Endothelial cell of umbilical vein (primary cell): ENCODE data around the gene FAM210B. TPM values are rescaled to one million over a fixed set of nuclear protein-coding genes. Genes with fewer than 3 reads are reported as not detected.

Experiments used
- BruUV-seq: library from RNA; stranded (reverse); fragments of 400-500 nt; replicated peaks from 2 replicates; lab custom pipeline; 2021; lab: Mats Ljungman, UMichigan
- CTCF ChIA-PET: fragments of 300-600, 350-600 bp; sonication (Branson Sonifier 250); formaldehyde crosslinking; loops from one replicate; lab custom pipeline; 2021; ENCODE audit warnings: antibody characterized with exemption, inconsistent platforms; lab: Charles Lee
- POLR2A ChIA-PET: fragments of 300-600, 350-600 bp; sonication (Branson Sonifier 250); formaldehyde crosslinking; loops from one replicate; lab custom pipeline; 2021; ENCODE audit warnings: antibody characterized with exemption, inconsistent platforms; lab: Charles Lee
- DNase-seq: peaks from one replicate; pipeline ENCODE4 v3.0.0-alpha.2; 2011; ENCODE audit warnings: low read depth, low spot score
- FAIRE-seq: peaks from 2 replicates; lab custom pipeline; 2011; peaks lifted over from hg19 to GRCh38; lab: Jason Lieb, UNC
- H2AFZ ChIP-seq: 2 replicates; pipeline ENCODE4 v1.6.0; 2012; ENCODE audit warnings: low read depth, low read length, control low read depth, inconsistent platforms
- H3K27ac ChIP-seq: 2 replicates; pipeline ENCODE4 v1.5.1; 2011; ENCODE audit warnings: low read depth, mild to moderate bottlenecking, control low read depth, low read length, moderate library complexity; ENCODE audit not compliant: insufficient read depth
- H3K27me3 ChIP-seq, 2 experiments: 2 replicates each; pipeline versions ENCODE4 v1.6.0 to v1.6.1; 2011; ENCODE audit warnings: low read length in 2 of 2, mixed read lengths in 1 of 2; ENCODE audit not compliant: control insufficient read depth in 2 of 2, insufficient read depth in 2 of 2
- H3K36me3 ChIP-seq, 2 experiments: 2 replicates in 1 of 2; 3 replicates in 1 of 2; pipeline ENCODE4 v1.5.1; 2011; ENCODE audit warnings: low read length in 2 of 2, mild to moderate bottlenecking in 1 of 2, moderate library complexity in 1 of 2; ENCODE audit not compliant: control insufficient read depth in 2 of 2, insufficient read depth in 2 of 2; ENCODE audit errors: extremely low read depth in 1 of 2
- H3K4me1 ChIP-seq: 3 replicates; pipeline ENCODE4 v1.5.1; 2011; ENCODE audit warnings: mild to moderate bottlenecking, low read length; ENCODE audit not compliant: control insufficient read depth, insufficient read depth; ENCODE audit errors: extremely low read depth
- H3K4me2 ChIP-seq: 2 replicates; pipeline ENCODE4 v1.6.1; 2011; ENCODE audit warnings: low read length, control low read depth, mixed read lengths; ENCODE audit not compliant: insufficient read depth
- H3K4me3 ChIP-seq, 3 experiments: fragments of 200-600 bp in 1 of 3; sonication (generic), shearing (Covaris generic) in 1 of 3; replicated peaks in 1 of 3; 2 replicates each; pipeline ENCODE4 v1.5.1; 2011 to 2016; ENCODE audit warnings: control low read depth in 3 of 3, low read length in 3 of 3, mild to moderate bottlenecking in 2 of 3, inconsistent platforms in 1 of 3, low read depth in 1 of 3, moderate library complexity in 1 of 3; ENCODE audit not compliant: insufficient read depth in 1 of 3
- H3K79me2 ChIP-seq: 2 replicates; pipeline ENCODE4 v1.6.0; 2012; ENCODE audit warnings: low read length, inconsistent platforms; ENCODE audit not compliant: control insufficient read depth, insufficient read depth
- H3K9ac ChIP-seq: replicated peaks from 2 replicates; pipeline ENCODE3; 2011; ENCODE audit warnings: low read length, control low read depth; ENCODE audit not compliant: insufficient read depth; ENCODE audit errors: extremely low read depth
- H3K9me1 ChIP-seq: replicated peaks from 3 replicates; pipeline ENCODE4 v1.6.0; 2011; ENCODE audit warnings: mild to moderate bottlenecking, low read length; ENCODE audit not compliant: control insufficient read depth, insufficient read depth; ENCODE audit errors: extremely low read depth
- H3K9me3 ChIP-seq: replicated peaks from 2 replicates; pipeline ENCODE4 v1.5.1; 2012; ENCODE audit warnings: low read length, inconsistent platforms; ENCODE audit not compliant: control insufficient read depth, insufficient read depth
- H4K20me1 ChIP-seq: replicated peaks from 2 replicates; pipeline ENCODE3; 2011; ENCODE audit warnings: mild to moderate bottlenecking, low read length; ENCODE audit not compliant: control insufficient read depth, insufficient read depth; ENCODE audit errors: extremely low read depth
- CTCF ChIP-seq, 2 donors: IDR thresholded peaks; 1 replicate in 1 of 2; 2 replicates in 1 of 2; pipeline ENCODE4 v1.5.1; 2011; ENCODE audit warnings: low read length in 2 of 2, mild to moderate bottlenecking in 2 of 2, moderate library complexity in 2 of 2, control low read depth in 1 of 2, inconsistent platforms in 1 of 2, low read depth in 1 of 2; ENCODE audit not compliant: insufficient read depth in 1 of 2; ENCODE audit errors: extremely low read depth in 1 of 2
- EZH2 ChIP-seq: IDR thresholded peaks from 2 replicates; pipeline ENCODE4 v1.6.1; 2012; ENCODE audit warnings: borderline replicate concordance, low read depth, mild to moderate bottlenecking, moderate library complexity, low read length, inconsistent platforms; ENCODE audit not compliant: severe bottlenecking
- FOS ChIP-seq: IDR thresholded peaks from 2 replicates; pipeline ENCODE4 v1.6.1; 2011; ENCODE audit warnings: mild to moderate bottlenecking, low read length, moderate library complexity, borderline replicate concordance; ENCODE audit not compliant: insufficient read depth
- GATA2 ChIP-seq: IDR thresholded peaks from 2 replicates; pipeline ENCODE4 v1.7.0; 2011; ENCODE audit warnings: low read depth, mild to moderate bottlenecking, moderate library complexity, mixed read lengths, low read length; ENCODE audit not compliant: insufficient read length, insufficient read depth
- JUN ChIP-seq: IDR thresholded peaks from 2 replicates; pipeline ENCODE4 v1.6.1; 2011; ENCODE audit warnings: borderline replicate concordance, low read depth; ENCODE audit not compliant: insufficient read length, insufficient read depth
- MAX ChIP-seq: IDR thresholded peaks from 2 replicates; pipeline ENCODE4 v1.6.1; 2011; ENCODE audit not compliant: insufficient read depth, insufficient read length
- MYC ChIP-seq: IDR thresholded peaks from one replicate; pipeline ENCODE4 v1.6.1; 2011; ENCODE audit warnings: mild to moderate bottlenecking, low read depth, low read length
- POLR2AphosphoS5 ChIP-seq: IDR thresholded peaks from 2 replicates; pipeline ENCODE4 v1.6.1; 2012; ENCODE audit warnings: low read depth, mild to moderate bottlenecking, control low read depth, low read length, moderate library complexity; ENCODE audit not compliant: insufficient read depth
- dilution Hi-C: fragments of 300-500 bp; cut with MboI; formaldehyde crosslinking; loops from one replicate; pipeline ENCODE4 v1.15.0; 2019; ENCODE audit warnings: low sequenced_read_pairs; ENCODE audit not compliant: extremely low pct_ligation_motif_present
- intact Hi-C: fragments of 100-400 bp; cut with micrococcal nuclease; formaldehyde crosslinking; loops from one replicate; pipeline ENCODE4 v1.10.0; 2022
- polyA plus RNA-seq, 4 experiments: library from polyadenylated mRNA; depleted of rRNA in 3 of 4; stranded (reverse) in 3 of 4; unstranded in 1 of 4; fragments of >200 nt; gene quantifications; 2 replicates each; pipeline versions ENCODE4 v1.2.1 to v1.2.3, GENCODE V29; 2011 to 2012; ENCODE audit warnings: missing spikeins in 1 of 4
- total RNA-seq: library from RNA; stranded (reverse); gene quantifications from 2 replicates; pipeline ENCODE4 v1.2.3, GENCODE V29; 2021

The FAM210B gene
- total and polyA plus RNA-seq, 2 donors (not counting 3 experiments of a cell fraction or from before 2014, with no cell fraction given), result 24.6 to 37.6 TPM

GRCh38 chr20:56347628-56348304 lies 11.0 kb upstream of the FAM210B start:
- H4K20me1 ChIP-seq, result no peaks in the 10 kb centered on the region
- no TSS peak for BruUV-seq
- no peaks in the 10 kb centered on the region for H3K4me1 ChIP-seq
- no peak overlapping the region for H3K4me2 ChIP-seq
- POLR2A ChIA-PET, result no interaction called here
- no peaks in the 10 kb centered on the region for H3K36me3 ChIP-seq
- intact Hi-C loops, result no loop called here
- H3K4me3 ChIP-seq, result no peak overlapping the region
- CTCF ChIA-PET, result interaction anchor here (1.3 to 2.2 kb wide), 2 partner anchors 11 to 1666 kb away, joined by 4 read pairs; partner anchors contain the start of gene FAM210B
- H3K9ac ChIP-seq, result no peak overlapping the region
- no peaks in the 10 kb centered on the region for H3K79me2 ChIP-seq
- H2AFZ ChIP-seq, result no peak overlapping the region
- FAIRE-seq, result no peak
- TF ChIP-seq GATA2, result no peak
- TF ChIP-seq POLR2AphosphoS5, result no peak
- TF ChIP-seq JUN, result no peak
- no peak for TF ChIP-seq EZH2
- TF ChIP-seq FOS, result no peak
- TF ChIP-seq MAX, result no peak
- no peak for TF ChIP-seq CTCF (IDR thresholded peaks at IDR 0.05; ENCODE audit: extremely low read depth in 1 of 2, insufficient read depth in 1 of 2, low read depth in 1 of 2, low read length in 2 of 2)
- TF ChIP-seq MYC, result no peak
- no peak overlapping the region for H3K27ac ChIP-seq
- H3K27me3 ChIP-seq, result peaks cover 8 to 11% of the 10 kb centered on the region in 2 experiments
- dilution Hi-C loops, result no loop called here
- H3K9me3 ChIP-seq, result no peaks in the 10 kb centered on the region
- H3K9me1 ChIP-seq, result no peaks in the 10 kb centered on the region
- DNase-seq, result no peak
